Fibroblast of lung (primary cell): ENCODE data around the gene ABCA10. TPM values are rescaled to one million over a fixed set of nuclear protein-coding genes. Genes with fewer than 3 reads are reported as not detected.
A peak's percentile ranks its signal among the peaks of the same experiment; 100 is the strongest.
"Not testable (repeated sequence)": the region's sequence is repeated elsewhere in the genome, so short reads cannot be mapped to it uniquely, and the experiment has no call there.

Source experiments
- DNase-seq, 2 donors: peaks; one replicate each; pipeline versions ENCODE4 v3.0.0 to v3.0.0-alpha.2; 2010; ENCODE audit warnings: low read depth in 2 of 2
- H2AFZ ChIP-seq: 2 replicates; pipeline ENCODE4 v1.5.1; 2012; ENCODE audit warnings: low read length, control low read depth, inconsistent platforms
- H3K27ac ChIP-seq: 2 replicates; pipeline ENCODE4 v1.5.1; 2011; ENCODE audit warnings: low read length, control low read depth; ENCODE audit not compliant: insufficient read depth
- H3K27me3 ChIP-seq: 2 replicates; pipeline ENCODE4 v1.5.1; 2011; ENCODE audit warnings: mild to moderate bottlenecking, low read length; ENCODE audit not compliant: control insufficient read depth, insufficient read depth
- H3K36me3 ChIP-seq: 2 replicates; pipeline ENCODE4 v1.5.1; 2011; ENCODE audit warnings: low read length; ENCODE audit not compliant: control insufficient read depth, insufficient read depth
- H3K4me1 ChIP-seq: 2 replicates; pipeline ENCODE4 v1.5.1; 2011; ENCODE audit warnings: low read length; ENCODE audit not compliant: control insufficient read depth, insufficient read depth; ENCODE audit errors: extremely low read depth
- H3K4me2 ChIP-seq: 2 replicates; pipeline ENCODE4 v1.5.1; 2011; ENCODE audit warnings: low read length, control low read depth; ENCODE audit not compliant: insufficient read depth; ENCODE audit errors: extremely low read depth
- H3K4me3 ChIP-seq, 4 experiments: fragments of 200-600 bp in 1 of 4; sonication (generic) in 1 of 4; replicated peaks in 1 of 4; 2 replicates each; pipeline ENCODE4 v1.5.1; 2011 to 2016; ENCODE audit warnings: low read length in 4 of 4, low read depth in 3 of 4, mild to moderate bottlenecking in 3 of 4, control low read depth in 2 of 4, inconsistent platforms in 1 of 4, mixed read lengths in 1 of 4; ENCODE audit not compliant: insufficient read depth in 1 of 4; ENCODE audit errors: control extremely low read depth in 1 of 4
- H3K79me2 ChIP-seq: 2 replicates; pipeline ENCODE4 v1.5.1; 2012; ENCODE audit warnings: mild to moderate bottlenecking, low read length, inconsistent platforms; ENCODE audit not compliant: control insufficient read depth, insufficient read depth
- H3K9ac ChIP-seq: 2 replicates; pipeline ENCODE4 v1.5.1; 2011; ENCODE audit warnings: mild to moderate bottlenecking, low read length, control low read depth; ENCODE audit not compliant: insufficient read depth
- H3K9me3 ChIP-seq: 2 replicates; pipeline ENCODE4 v1.5.1; 2012; ENCODE audit warnings: low read depth, low read length; ENCODE audit not compliant: control insufficient read depth, insufficient read depth
- H4K20me1 ChIP-seq: 2 replicates; pipeline ENCODE4 v1.5.1; 2011; ENCODE audit warnings: low read length; ENCODE audit not compliant: control insufficient read depth, insufficient read depth; ENCODE audit errors: extremely low read depth
- CTCF ChIP-seq, 2 donors: IDR thresholded peaks in 1 of 2; conservative IDR thresholded peaks in 1 of 2; 1 replicate in 1 of 2; 2 replicates in 1 of 2; pipeline ENCODE4 v1.5.1; 2011 to 2012; ENCODE audit warnings: low read length in 2 of 2, control low read depth in 1 of 2, inconsistent platforms in 1 of 2, low read depth in 1 of 2, mild to moderate bottlenecking in 1 of 2
- EZH2 ChIP-seq: IDR thresholded peaks from 2 replicates; pipeline ENCODE4 v1.5.1; 2012; ENCODE audit warnings: low read length, control low read depth, mild to moderate bottlenecking; ENCODE audit errors: missing control alignments
- polyA minus RNA-seq: library from RNA; depleted of rRNA, polyadenylated mRNA; stranded (reverse); fragments of >200 nt; gene quantifications from 2 replicates; pipeline ENCODE4 v1.2.3, GENCODE V29; 2011; ENCODE audit warnings: low replicate concordance
- polyA plus RNA-seq, 2 donors: library from polyadenylated mRNA; depleted of rRNA in 1 of 2; stranded (reverse) in 1 of 2; unstranded in 1 of 2; fragments of >200 nt; gene quantifications; 2 replicates each; pipeline ENCODE4 v1.2.1, GENCODE V29; 2011 to 2012; ENCODE audit warnings: missing spikeins in 1 of 2
- total RNA-seq: library from RNA; depleted of rRNA; stranded (reverse); fragments of >200 nt; gene quantifications from 2 replicates; pipeline ENCODE4 v1.2.1, GENCODE V29; 2014

Gene ABCA10
- total RNA-seq (2.6 and 2.8 TPM in 2 replicates), polyA plus RNA-seq (0.23 and 0.64 TPM in 2 replicates), polyA minus RNA-seq (not detected in 2 replicates)
- polyA plus RNA-seq (2012), result 0.10 and 0.14 TPM in 2 replicates

- H3K4me2 ChIP-seq, result no peak within 1 kb of the TSS
- no peak within 1 kb of the TSS for H3K27ac ChIP-seq
- H3K36me3 ChIP-seq, result no peaks in the 10 kb centered on the region
- H3K9ac ChIP-seq, result no peak within 1 kb of the TSS
- no peaks in the 10 kb centered on the region for H3K4me1 ChIP-seq
- H3K4me3 ChIP-seq, result peak within 1 kb of the TSS in 1 of 4 experiments; percentile 14
- H4K20me1 ChIP-seq, result no peaks in the 10 kb centered on the region
- H3K27me3 ChIP-seq, result no peaks in the 10 kb centered on the region
- no peaks in the 10 kb centered on the region for H3K9me3 ChIP-seq
- H2AFZ ChIP-seq, result no peak within 1 kb of the TSS
- DNase-seq, result peak in 1 of 2 donors; percentile 19
- TF ChIP-seq EZH2 (no peak), CTCF (conservative IDR thresholded peaks at IDR 0.05 in 1 of 2, IDR thresholded peaks at IDR 0.05 in 1 of 2; ENCODE audit: low read depth in 1 of 2, low read length in 2 of 2) (no peak)
- H3K79me2 ChIP-seq, result no peaks in the 10 kb centered on the region
These were observed at the start of gene ABCA10 for GRCh38 chr17:69228576-69228975. ABCA10 (minus strand) TSS chr17:69228824; CDS start chr17:69225358, 3,466 bp downstream.

GRCh38 chr17:69276279-69276678, 47.7 kb upstream of the ABCA10 start:
- H2AFZ ChIP-seq, H3K79me2 ChIP-seq, H3K9ac ChIP-seq, H3K4me1 ChIP-seq, H3K27me3 ChIP-seq, DNase-seq, H4K20me1 ChIP-seq, H3K4me2 ChIP-seq, H3K36me3 ChIP-seq, H3K9me3 ChIP-seq, H3K4me3 ChIP-seq, H3K27ac ChIP-seq: not testable (repeated sequence)

GRCh38 chr17:69275751-69276150, 47.1 kb upstream of the ABCA10 start:
- H3K36me3 ChIP-seq, result no peaks in the 10 kb centered on the region

More at GRCh38 chr17:69275751-69276150, 47.1 kb upstream of the ABCA10 start:
- TF ChIP-seq EZH2 (no peak), CTCF (conservative IDR thresholded peaks at IDR 0.05 in 1 of 2, IDR thresholded peaks at IDR 0.05 in 1 of 2; ENCODE audit: low read depth in 1 of 2, low read length in 2 of 2) (no peak)
- Histone ChIP-seq H4K20me1 (no peaks in the 10 kb centered on the region), H2AFZ (no peak overlapping the region), H3K4me2 (no peak overlapping the region), H3K9ac (no peak overlapping the region), H3K4me3 (no peak overlapping the region), H3K27ac (no peak overlapping the region), H3K79me2 (no peaks in the 10 kb centered on the region), H3K27me3 (no peaks in the 10 kb centered on the region), H3K4me1 (no peaks in the 10 kb centered on the region), H3K9me3 (no peaks in the 10 kb centered on the region)
- no peak for DNase-seq
